WI38 (cell line): ENCODE results near the gene SNAI3.

Source experiments
- H3K4me3 ChIP-seq: 2 replicates; pipeline ENCODE4 v1.5.1; 2011; ENCODE audit warnings: low read depth, mild to moderate bottlenecking, control low read depth, low read length
- TF ChIP-seq, protein P1 (sequence below): IDR thresholded peaks from 2 replicates; pipeline ENCODE4 v1.5.1; 2012; ENCODE audit warnings: low read depth, mild to moderate bottlenecking, control low read depth, low read length

Gene SNAI3

DNA sequence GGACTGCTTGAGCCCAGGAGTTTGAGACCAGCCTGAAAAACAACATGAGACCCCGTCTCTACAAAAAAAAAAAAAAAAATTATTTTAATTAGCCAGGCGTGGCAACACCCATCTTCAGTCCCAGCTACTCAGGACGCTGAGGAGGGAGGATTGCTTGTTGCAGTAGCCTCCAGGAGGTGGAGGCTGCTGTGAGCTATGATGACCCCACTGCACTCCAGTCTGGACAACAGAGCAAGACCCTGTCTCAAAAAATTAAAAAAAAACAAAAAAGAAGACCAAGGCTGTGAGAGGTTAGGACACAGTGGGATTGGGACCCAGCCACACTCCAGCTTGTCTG lies 1.3 kb upstream of the SNAI3 start:
- no peak overlapping the region for H3K4me3 ChIP-seq
- TF ChIP-seq, protein P1, sequence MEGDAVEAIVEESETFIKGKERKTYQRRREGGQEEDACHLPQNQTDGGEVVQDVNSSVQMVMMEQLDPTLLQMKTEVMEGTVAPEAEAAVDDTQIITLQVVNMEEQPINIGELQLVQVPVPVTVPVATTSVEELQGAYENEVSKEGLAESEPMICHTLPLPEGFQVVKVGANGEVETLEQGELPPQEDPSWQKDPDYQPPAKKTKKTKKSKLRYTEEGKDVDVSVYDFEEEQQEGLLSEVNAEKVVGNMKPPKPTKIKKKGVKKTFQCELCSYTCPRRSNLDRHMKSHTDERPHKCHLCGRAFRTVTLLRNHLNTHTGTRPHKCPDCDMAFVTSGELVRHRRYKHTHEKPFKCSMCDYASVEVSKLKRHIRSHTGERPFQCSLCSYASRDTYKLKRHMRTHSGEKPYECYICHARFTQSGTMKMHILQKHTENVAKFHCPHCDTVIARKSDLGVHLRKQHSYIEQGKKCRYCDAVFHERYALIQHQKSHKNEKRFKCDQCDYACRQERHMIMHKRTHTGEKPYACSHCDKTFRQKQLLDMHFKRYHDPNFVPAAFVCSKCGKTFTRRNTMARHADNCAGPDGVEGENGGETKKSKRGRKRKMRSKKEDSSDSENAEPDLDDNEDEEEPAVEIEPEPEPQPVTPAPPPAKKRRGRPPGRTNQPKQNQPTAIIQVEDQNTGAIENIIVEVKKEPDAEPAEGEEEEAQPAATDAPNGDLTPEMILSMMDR = no peak

DNA sequence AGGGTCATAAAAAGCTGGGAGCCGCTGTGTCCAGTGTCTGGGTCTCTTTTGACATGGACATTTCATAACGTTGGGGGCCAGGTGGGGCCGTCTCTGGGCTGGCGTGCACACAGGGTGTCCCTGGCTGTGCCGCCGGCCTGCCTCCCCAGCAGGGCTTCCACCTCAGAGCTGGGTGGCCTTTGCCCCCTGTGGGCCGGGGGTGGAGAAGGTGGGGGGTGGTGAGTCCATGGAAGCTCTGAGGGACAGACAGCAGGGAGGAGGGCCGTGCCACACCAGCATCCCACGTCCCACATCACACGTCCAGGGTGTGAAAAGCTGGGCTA lies 908 bp upstream of the SNAI3 start:
- TF ChIP-seq, protein P1 = no peak
- H3K4me3 ChIP-seq = no peak overlapping the region

DNA sequence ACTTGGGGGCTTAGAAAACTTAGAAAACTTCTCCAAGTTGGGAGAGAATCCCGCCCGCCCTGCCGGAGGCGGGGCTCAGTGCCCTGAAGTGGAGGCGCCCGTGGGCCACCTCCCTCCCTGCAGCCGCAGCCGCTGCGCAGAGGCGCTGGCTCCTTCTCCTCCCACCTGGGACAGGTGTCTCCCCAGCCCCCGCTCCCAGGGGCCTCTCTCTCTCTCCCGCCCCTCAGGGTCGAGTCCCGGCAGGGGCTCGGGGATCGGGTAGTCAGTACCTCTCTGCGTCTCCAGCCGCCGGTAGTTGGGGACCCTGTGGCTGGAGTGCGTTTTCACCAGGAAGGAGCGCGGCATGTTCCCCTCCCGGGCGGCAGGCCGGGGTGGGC lies 257 bp downstream of the SNAI3 start:
- peak overlapping the region; percentile 55 for H3K4me3 ChIP-seq
- TF ChIP-seq, protein P1 = no peak

DNA sequence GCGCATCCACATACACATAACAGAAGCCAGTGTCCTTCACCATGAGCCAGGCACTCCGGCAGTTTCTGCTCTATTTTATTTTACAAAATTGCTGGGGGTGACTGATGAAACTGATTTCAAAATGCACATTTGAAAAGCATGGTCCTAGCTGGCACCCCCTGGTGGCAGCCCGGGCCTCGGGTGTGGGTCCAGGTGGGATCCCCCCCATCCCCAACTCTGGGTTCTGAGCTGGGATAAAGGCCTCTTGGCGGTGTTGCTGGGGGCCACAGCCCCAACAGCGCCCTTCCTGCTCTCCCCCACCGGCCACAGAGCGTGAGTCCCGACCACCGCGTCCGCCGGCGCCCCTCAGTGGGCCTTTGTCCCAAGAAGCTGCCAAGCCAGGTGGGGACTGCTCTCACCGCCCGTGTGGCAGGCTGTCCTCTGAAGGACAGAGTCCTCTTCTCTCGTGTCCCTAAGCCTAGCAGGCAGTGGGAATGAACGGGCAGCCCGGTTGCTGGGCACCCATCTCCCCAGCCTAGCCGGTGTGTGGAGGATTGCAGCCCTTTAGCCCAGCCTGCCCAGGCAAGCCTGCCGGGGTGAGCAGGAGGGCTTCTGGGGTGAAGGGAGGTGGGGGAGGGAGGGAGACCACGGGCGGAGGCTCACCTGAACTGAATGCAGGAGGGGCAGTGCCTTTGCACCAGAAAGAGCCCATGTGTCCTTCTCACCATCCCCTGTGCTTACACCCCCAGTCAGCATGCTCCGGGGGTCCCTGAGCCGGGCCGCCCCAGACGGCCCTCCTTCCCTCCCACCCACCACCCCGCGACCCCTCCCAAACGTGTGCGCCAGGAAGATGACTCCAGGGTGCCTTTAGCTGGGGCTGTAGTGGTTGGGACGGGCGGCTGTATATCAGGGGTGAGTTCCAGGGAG lies 898 bp downstream of the SNAI3 start:
- TF ChIP-seq, protein P1 = peak; percentile 89
- H3K4me3 ChIP-seq = peak overlapping the region; percentile 55

DNA sequence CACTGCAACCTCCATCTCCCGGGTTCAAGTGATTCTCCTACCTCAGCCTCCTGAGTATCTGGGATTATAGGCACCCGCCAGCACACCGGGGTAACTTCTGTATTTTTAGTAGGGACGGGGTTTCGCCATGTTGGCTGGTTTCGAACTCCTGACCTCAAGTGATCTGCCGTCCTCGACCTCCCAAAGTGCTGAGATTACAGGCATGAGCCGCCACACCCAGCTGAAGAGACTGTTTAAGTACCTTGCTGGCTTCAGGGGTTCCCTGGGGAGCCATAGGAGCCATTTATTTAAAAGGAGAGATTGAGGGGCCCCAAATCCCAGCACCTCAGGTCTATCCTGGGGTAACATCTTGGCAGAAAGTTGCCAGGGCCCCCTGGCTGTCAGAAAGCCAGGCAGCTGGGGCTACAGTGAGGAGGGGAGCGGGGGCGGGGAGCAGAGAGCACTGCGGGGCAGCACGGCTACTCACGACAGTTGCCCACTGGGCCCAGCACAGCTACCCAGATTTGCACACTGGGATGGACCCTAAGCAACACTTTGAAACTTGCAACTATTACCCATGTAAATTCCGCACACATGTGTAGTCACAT lies 1.6 kb downstream of the SNAI3 start:
- H3K4me3 ChIP-seq = no peak overlapping the region
- TF ChIP-seq, protein P1 = no peak

DNA sequence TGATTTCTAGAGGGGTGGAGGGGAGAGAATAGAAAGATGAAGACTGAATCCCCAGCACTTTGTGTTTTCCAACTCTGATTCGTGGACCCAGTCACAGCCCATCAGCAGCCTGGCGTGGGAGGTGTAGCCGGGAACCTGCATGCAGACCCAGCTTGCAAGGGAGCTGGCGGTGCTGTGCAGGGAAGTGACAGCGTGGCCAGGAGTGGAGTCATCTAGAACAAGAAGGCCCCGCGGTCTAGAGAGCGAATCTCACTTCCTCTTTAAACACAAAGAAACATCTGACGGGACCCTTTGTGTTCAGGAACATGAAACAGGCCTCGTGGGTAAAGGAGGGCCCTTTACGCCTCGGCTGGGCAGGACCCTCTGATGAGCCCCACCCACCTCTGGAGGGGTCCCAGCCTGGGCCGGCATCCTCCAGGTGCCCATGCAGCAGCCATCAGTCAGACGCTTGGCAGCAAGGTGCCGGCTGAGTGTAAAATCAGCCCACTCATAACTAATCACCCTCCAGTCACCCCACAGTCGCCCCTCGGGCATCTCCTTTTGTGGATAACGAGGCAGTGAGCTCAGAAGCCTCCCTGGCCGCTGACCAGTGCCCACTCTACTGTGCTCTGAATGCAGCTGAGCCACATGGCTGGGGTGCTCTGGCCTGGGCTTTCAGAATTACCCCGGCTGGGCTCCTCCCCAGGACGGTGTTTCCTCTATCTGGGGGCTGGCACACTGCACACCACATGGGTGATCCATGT lies 4.4 kb downstream of the SNAI3 start:
- H3K4me3 ChIP-seq = no peak overlapping the region

More for the DNA sequence above, 4.4 kb downstream of the SNAI3 start:
- TF ChIP-seq, protein P1 = no peak
